Effector memory CD4-positive, alpha-beta T cell (primary cell): Measurements from ENCODE around the gene FADS3.

Experiments
- DNase-seq, 3 donors: peaks; one replicate each; pipeline ENCODE4 v3.0.0-alpha.2; 2020
- H3K27ac ChIP-seq: 2 replicates; pipeline ENCODE4 v1.7.0; 2013; ENCODE audit warnings: mild to moderate bottlenecking, low read length, moderate library complexity; ENCODE audit not compliant: insufficient read depth, poor library complexity, severe bottlenecking
- H3K27me3 ChIP-seq: replicated peaks from 2 replicates; pipeline ENCODE4 v1.7.0; 2013; ENCODE audit warnings: mild to moderate bottlenecking, low read length; ENCODE audit not compliant: insufficient read depth, control insufficient read depth, poor library complexity, severe bottlenecking
- H3K36me3 ChIP-seq: 2 replicates; pipeline ENCODE4 v1.7.0; 2013; ENCODE audit warnings: mild to moderate bottlenecking, low read length, moderate library complexity; ENCODE audit not compliant: control insufficient read depth, insufficient read depth
- H3K4me1 ChIP-seq: 2 replicates; pipeline ENCODE4 v1.7.0; 2013; ENCODE audit warnings: low read length, mild to moderate bottlenecking; ENCODE audit not compliant: control insufficient read depth, insufficient read depth, poor library complexity, severe bottlenecking
- H3K4me3 ChIP-seq: 2 replicates; pipeline ENCODE4 v1.7.0; 2013; ENCODE audit warnings: low read length, low read depth, mild to moderate bottlenecking; ENCODE audit not compliant: insufficient read depth, poor library complexity, severe bottlenecking
- H3K9me3 ChIP-seq: 2 replicates; pipeline ENCODE4 v1.7.0; 2013; ENCODE audit warnings: mild to moderate bottlenecking, low read length, moderate library complexity; ENCODE audit not compliant: control insufficient read depth
- total RNA-seq, 3 donors: gene quantifications; one replicate each; lab custom pipeline; 2026; lab: John Stamatoyannopoulos, UW

FADS3 gene
- 12.0 to 16.3 (median 13.7) reads per million in 3 donors for total RNA-seq

- Histone ChIP-seq H3K27ac (peak within 1 kb of the TSS; percentile 61), H3K4me1 (peaks cover 9% of the 10 kb centered on the region), H3K4me3 (peak within 1 kb of the TSS; percentile 85), H3K9me3 (no peaks in the 10 kb centered on the region), H3K27me3 (no peaks in the 10 kb centered on the region), H3K36me3 (no peaks in the 10 kb centered on the region)
- peak; percentile 60 to 73 (median 62) for DNase-seq
Measured at GRCh38 chr11:61891331-61892084, at the start of gene FADS3. FADS3 (minus strand) TSS chr11:61891545; CDS start chr11:61891381, 164 bp downstream.

DNA sequence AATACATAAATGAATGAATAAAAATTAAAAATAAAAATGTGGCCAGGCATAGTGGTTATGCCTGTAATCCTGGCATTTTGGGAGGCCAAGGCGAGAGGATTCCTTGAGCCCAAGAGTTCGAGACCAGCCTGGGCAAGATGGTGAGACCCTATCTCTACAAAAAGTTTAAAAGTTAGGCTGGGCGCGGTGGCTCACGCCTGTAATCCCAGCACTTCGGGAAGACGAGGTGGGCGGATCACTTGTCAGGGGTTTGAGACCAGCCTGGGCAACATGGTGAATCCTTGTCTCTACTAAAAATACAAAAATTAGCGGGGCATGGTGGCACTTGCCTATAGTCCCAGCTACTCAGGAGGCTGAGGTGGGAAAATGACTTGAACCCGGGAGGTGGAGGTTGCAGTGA, 49.1 kb upstream of the FADS3 start:
- H3K4me1 ChIP-seq, result no peaks in the 10 kb centered on the region
- DNase-seq, result no peak
- no peak overlapping the region for H3K4me3 ChIP-seq
- H3K27ac ChIP-seq, result no peak overlapping the region
- H3K27me3 ChIP-seq, result no peaks in the 10 kb centered on the region
- no peaks in the 10 kb centered on the region for H3K9me3 ChIP-seq
- no peaks in the 10 kb centered on the region for H3K36me3 ChIP-seq

GRCh38 chr11:61935861-61936260, 44.5 kb upstream of the FADS3 start:
- Histone ChIP-seq H3K4me1 (no peaks in the 10 kb centered on the region), H3K36me3 (no peaks in the 10 kb centered on the region), H3K27ac (no peak overlapping the region), H3K9me3 (no peaks in the 10 kb centered on the region), H3K4me3 (no peak overlapping the region), H3K27me3 (no peaks in the 10 kb centered on the region)
- DNase-seq, result no peak

GRCh38 chr11:61930933-61931332, 39.6 kb upstream of the FADS3 start:
- no peak for DNase-seq
- Histone ChIP-seq H3K27ac (no peak overlapping the region), H3K36me3 (no peaks in the 10 kb centered on the region), H3K4me1 (no peaks in the 10 kb centered on the region), H3K4me3 (no peak overlapping the region), H3K27me3 (no peaks in the 10 kb centered on the region), H3K9me3 (no peaks in the 10 kb centered on the region)

- Histone ChIP-seq H3K27ac (no peak overlapping the region), H3K4me3 (no peak overlapping the region), H3K36me3 (no peaks in the 10 kb centered on the region), H3K4me1 (no peaks in the 10 kb centered on the region), H3K27me3 (no peaks in the 10 kb centered on the region), H3K9me3 (no peaks in the 10 kb centered on the region)
- no peak for DNase-seq
Measured at GRCh38 chr11:61928606-61929005, 37.3 kb upstream of the FADS3 start.

- Histone ChIP-seq H3K4me3 (no peak overlapping the region), H3K27me3 (no peaks in the 10 kb centered on the region), H3K9me3 (no peaks in the 10 kb centered on the region), H3K27ac (no peak overlapping the region), H3K4me1 (no peaks in the 10 kb centered on the region), H3K36me3 (no peaks in the 10 kb centered on the region)
- DNase-seq, result no peak
Measured at GRCh38 chr11:61927501-61927900, 36.2 kb upstream of the FADS3 start.

- no peak for DNase-seq
- no peaks in the 10 kb centered on the region for H3K27me3 ChIP-seq
- no peaks in the 10 kb centered on the region for H3K36me3 ChIP-seq
- no peaks in the 10 kb centered on the region for H3K4me1 ChIP-seq
- H3K9me3 ChIP-seq, result no peaks in the 10 kb centered on the region
- no peak overlapping the region for H3K27ac ChIP-seq
- H3K4me3 ChIP-seq, result no peak overlapping the region
Measured at GRCh38 chr11:61926235-61926634, 34.9 kb upstream of the FADS3 start.

DNA sequence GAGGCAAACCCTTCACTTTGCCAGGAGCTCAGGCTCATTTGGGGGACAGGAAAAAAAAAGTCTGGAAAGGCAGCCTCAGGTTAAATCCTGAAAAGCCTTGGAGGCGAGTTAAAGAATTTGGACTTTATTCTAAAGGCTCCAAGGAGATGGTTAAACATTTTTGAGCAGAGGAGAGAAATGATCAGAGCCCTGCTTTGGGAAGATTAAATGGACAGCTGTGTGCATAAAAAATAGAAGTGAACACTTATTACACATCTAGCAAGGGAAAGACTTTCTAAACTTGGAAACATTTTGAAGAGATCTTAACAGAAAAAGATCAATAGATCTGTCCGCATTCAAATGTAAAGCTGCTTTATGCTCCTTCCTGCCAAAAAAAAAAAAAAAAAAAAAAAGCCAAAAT, 34.4 kb upstream of the FADS3 start:
- H3K27ac ChIP-seq, result no peak overlapping the region

DNA sequence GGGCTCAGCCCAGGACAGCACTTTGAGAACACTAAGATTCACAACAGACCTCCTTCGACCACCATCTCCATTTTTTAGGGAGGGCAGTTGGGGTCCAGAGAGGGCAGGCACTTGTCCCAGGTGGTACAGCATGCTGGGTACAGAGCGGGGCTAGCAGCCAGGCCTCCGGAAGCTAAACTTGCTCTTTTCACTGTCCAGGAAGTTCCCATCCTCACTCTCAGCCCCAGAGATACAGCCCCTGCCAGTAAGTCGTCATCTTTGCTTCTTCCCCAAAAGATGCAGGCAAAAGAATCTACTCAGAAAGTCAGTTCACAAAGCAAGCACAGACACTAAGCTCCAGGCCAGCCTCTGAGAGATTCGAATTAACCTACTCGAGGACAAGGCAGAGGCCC, 32.7 kb upstream of the FADS3 start:
- Histone ChIP-seq H3K27me3 (no peaks in the 10 kb centered on the region), H3K27ac (no peak overlapping the region), H3K4me1 (no peaks in the 10 kb centered on the region), H3K9me3 (no peaks in the 10 kb centered on the region), H3K4me3 (no peak overlapping the region), H3K36me3 (no peaks in the 10 kb centered on the region)
- DNase-seq, result no peak

More for the DNA sequence above, 34.4 kb upstream of the FADS3 start:
- no peak for DNase-seq
- Histone ChIP-seq H3K9me3 (no peaks in the 10 kb centered on the region), H3K4me1 (no peaks in the 10 kb centered on the region), H3K27me3 (no peaks in the 10 kb centered on the region), H3K36me3 (no peaks in the 10 kb centered on the region), H3K4me3 (no peak overlapping the region)

DNA sequence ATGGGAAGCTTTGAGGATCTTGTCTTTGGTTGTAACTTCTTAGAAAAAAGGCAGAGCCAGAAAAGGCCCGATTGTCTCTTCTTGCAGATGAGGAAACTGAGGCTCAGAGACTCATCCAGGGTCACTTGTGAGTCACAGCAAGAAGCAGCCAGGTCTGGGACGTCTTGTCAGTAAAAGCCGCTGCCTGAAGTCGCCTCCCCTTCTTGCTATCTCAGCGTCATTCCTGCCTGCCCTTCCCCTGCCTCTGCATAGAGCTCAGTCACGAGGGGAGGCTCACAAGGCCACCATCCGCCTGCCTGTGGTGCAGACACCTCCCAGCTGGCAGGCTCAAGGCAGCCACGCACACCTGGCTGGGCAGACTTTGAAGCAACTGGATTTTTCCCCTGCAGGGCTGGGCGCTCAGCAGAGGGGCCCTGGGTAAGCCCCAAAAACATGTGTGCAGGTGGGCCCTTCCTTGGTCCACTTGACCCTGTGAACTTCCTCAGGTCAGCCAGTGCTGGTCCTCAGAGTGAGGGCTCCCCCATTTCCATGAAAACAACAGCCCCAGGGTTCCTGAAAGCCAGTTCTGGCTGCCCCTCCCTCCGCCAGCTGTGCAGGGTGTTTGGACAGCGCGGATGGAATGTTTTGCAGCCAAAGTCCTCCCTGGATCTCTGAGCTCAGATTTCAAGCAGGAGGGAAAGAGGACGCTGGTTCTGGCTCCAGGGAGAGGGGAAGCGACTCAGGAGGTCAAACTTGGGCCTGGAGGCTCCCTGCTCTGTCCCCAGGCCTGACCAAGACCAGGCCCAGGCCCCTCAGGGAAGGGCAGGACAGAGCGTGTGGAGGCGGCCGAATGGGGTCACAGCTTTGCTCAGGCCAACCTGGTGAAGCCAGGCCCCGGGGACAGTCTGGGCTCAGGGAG, 32.1 kb upstream of the FADS3 start:
- Histone ChIP-seq H3K36me3 (no peaks in the 10 kb centered on the region), H3K27me3 (no peaks in the 10 kb centered on the region), H3K27ac (no peak overlapping the region), H3K4me1 (no peaks in the 10 kb centered on the region), H3K9me3 (no peaks in the 10 kb centered on the region), H3K4me3 (no peak overlapping the region)
- DNase-seq, result no peak
